Lower leg skin (tissue), 4 donors: Measurements from ENCODE around the gene RASA3. TPM values are rescaled to one million over a fixed set of nuclear protein-coding genes. Genes with fewer than 3 reads are reported as not detected.

Experiments used
- DNase-seq, 2 donors: peaks; one replicate each; pipeline ENCODE4 v3.0.0-alpha.2; 2019; ENCODE audit warnings: low spot score in 2 of 2
- H3K4me3 ChIP-seq: fragments of 200-600 bp; sonication (generic); 2 replicates; pipeline ENCODE4 v1.5.1; 2017; ENCODE audit warnings: mild to moderate bottlenecking, low read depth; ENCODE audit not compliant: poor library complexity, severe bottlenecking
- POLR2A ChIP-seq, 2 donors: fragments of 450-650 bp; IDR thresholded peaks; one replicate each; pipeline ENCODE4 v1.6.1; 2016 to 2017; ENCODE audit warnings: antibody characterized with exemption in 2 of 2, mild to moderate bottlenecking in 1 of 2, moderate library complexity in 1 of 2
- WGBS, 2 donors: methylation state at CpG; one replicate each; pipeline ENCODE4 v1.1.5; 2018; 5-methylcytosine and 5-hydroxymethylcytosine counted together
- intact Hi-C: fragments of 100-400 bp; cut with DNase I; formaldehyde crosslinking; loops from one replicate; pipeline ENCODE4 v1.15.0; 2023; ENCODE audit warnings: low total_unique reads
- total RNA-seq, 4 donors: library from RNA; depleted of rRNA; stranded (reverse); fragments of >200 nt; gene quantifications; one replicate each; pipeline ENCODE4 v1.1.0, GENCODE V29; 2016
- TF ChIP-seq, protein P1 (sequence below), 3 donors: fragments of 450-650 bp; IDR thresholded peaks; one replicate each; pipeline ENCODE4 v1.5.1; 2016; ENCODE audit warnings: antibody characterized with exemption in 3 of 3, mild to moderate bottlenecking in 3 of 3, moderate library complexity in 2 of 3

RASA3 gene
- total RNA-seq, 4 donors from 2014 or later, result 12.9 to 30.5 (median 24.2) TPM

- H3K4me3 ChIP-seq, result no peak overlapping the region
- 92 to 93% methylated on average over 38 to 40 of the region's 41 CpGs for WGBS, 2 donors
- intact Hi-C loops, result no loop called here
- no peak for TF ChIP-seq POLR2A (IDR thresholded peaks at IDR 0.05)
- TF ChIP-seq, protein P1, sequence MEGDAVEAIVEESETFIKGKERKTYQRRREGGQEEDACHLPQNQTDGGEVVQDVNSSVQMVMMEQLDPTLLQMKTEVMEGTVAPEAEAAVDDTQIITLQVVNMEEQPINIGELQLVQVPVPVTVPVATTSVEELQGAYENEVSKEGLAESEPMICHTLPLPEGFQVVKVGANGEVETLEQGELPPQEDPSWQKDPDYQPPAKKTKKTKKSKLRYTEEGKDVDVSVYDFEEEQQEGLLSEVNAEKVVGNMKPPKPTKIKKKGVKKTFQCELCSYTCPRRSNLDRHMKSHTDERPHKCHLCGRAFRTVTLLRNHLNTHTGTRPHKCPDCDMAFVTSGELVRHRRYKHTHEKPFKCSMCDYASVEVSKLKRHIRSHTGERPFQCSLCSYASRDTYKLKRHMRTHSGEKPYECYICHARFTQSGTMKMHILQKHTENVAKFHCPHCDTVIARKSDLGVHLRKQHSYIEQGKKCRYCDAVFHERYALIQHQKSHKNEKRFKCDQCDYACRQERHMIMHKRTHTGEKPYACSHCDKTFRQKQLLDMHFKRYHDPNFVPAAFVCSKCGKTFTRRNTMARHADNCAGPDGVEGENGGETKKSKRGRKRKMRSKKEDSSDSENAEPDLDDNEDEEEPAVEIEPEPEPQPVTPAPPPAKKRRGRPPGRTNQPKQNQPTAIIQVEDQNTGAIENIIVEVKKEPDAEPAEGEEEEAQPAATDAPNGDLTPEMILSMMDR (IDR thresholded peaks at IDR 0.05), result no peak
- no peak for DNase-seq
Observed at GRCh38 chr13:114050536-114051450, 81.6 kb downstream of the RASA3 start.

DNA sequence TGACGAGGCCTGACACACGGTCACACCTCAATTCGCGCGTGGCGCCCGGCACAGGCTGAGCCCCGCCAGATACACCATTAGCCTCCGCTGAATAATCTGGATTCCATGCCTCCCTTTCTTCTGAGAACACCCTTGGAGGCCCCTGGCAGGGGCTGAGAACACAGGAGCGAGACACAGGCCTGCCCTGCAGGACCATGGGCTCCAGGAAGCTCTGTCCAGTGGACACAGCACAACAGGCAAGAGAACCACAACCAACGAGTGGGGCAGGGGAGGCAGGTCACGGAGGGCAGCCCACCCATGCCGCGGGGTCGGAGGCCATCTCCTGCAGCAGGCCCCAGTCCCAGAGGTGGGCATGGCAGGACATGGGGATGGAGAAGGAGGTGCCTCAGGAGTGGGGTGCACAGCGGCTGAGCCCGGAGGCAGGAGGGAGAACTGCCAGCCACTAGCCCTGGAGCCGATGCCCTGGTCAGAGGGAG, 82.8 kb downstream of the RASA3 start:
- TF ChIP-seq POLR2A (IDR thresholded peaks at IDR 0.05), result no peak
- TF ChIP-seq, protein P1 (IDR thresholded peaks at IDR 0.05), result no peak
- intact Hi-C loops, result no loop called here
- H3K4me3 ChIP-seq, result no peak overlapping the region
- no peak for DNase-seq
- WGBS, 2 donors, result 88 to 93% methylated on average over 16 to 18 of the region's 18 CpGs

- intact Hi-C loops, result no loop called here
- H3K4me3 ChIP-seq, result no peak overlapping the region
- no peak for TF ChIP-seq POLR2A (IDR thresholded peaks at IDR 0.05)
- TF ChIP-seq, protein P1 (IDR thresholded peaks at IDR 0.05), result no peak
- 71 to 76% methylated on average over 15 of the region's 15 CpGs for WGBS, 2 donors
- no peak for DNase-seq
Observed at GRCh38 chr13:114049026-114049425, 83.4 kb downstream of the RASA3 start.

GRCh38 chr13:114048443-114048842, 84.0 kb downstream of the RASA3 start:
- TF ChIP-seq POLR2A (IDR thresholded peaks at IDR 0.05), result no peak
- TF ChIP-seq, protein P1 (IDR thresholded peaks at IDR 0.05), result no peak
- no peak overlapping the region for H3K4me3 ChIP-seq
- no peak for DNase-seq
- intact Hi-C loops, result no loop called here
- 87 to 97% methylated on average over 15 to 21 of the region's 33 CpGs for WGBS, 2 donors

DNA sequence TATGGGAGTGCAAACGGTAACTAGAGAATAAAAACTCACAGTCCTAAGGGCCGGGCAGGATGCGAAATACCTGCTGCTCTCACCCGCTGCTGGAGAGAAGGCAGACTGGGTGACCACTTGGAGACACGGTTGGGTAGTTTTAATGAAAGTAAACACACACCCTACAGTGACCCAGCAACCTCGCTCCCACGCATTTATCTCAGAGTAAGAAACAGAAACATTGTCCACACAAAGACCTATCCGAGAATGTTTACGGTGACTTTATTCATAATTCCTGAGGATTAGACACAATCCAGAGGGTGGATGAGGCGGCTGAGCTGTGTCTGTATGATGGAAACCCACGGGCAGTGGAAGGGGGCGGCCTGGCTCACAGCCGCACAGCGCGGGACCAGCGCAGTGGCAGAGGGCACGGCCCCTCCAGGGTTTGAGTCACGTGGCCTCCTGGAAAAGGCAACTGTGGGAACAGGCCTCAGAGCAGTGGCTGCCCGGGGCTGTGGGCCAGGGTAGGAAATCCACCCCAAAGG, 85.0 kb downstream of the RASA3 start:
- no peak overlapping the region for H3K4me3 ChIP-seq
- DNase-seq, result no peak
- 90 to 94% methylated on average over 19 of the region's 19 CpGs for WGBS, 2 donors
- intact Hi-C loops, result no loop called here
- TF ChIP-seq POLR2A (IDR thresholded peaks at IDR 0.05), result no peak
- TF ChIP-seq, protein P1 (IDR thresholded peaks at IDR 0.05), result no peak
